OCI-LY7 (cell line): ENCODE data around the gene CRELD2. TPM values are rescaled to one million over a fixed set of nuclear protein-coding genes. Genes with fewer than 3 reads are reported as not detected.
A peak's percentile ranks its signal among the peaks of the same experiment; 100 is the strongest.

ENCODE experiments used
- BruUV-seq: library from RNA; stranded (reverse); fragments of 400-500 nt; replicated peaks from 2 replicates; lab custom pipeline; 2021; lab: Mats Ljungman, UMichigan
- CTCF ChIA-PET: fragments of 300-600 bp; sonication (Branson Sonifier 250); formaldehyde crosslinking; loops from one replicate; lab custom pipeline; 2022; ENCODE audit warnings: antibody characterized with exemption; ENCODE audit not compliant: unreplicated experiment; lab: Charles Lee
- POLR2A ChIA-PET: fragments of 300-600 bp; sonication (Branson Sonifier 250); formaldehyde crosslinking; loops from one replicate; lab custom pipeline; 2022; ENCODE audit warnings: antibody characterized with exemption; lab: Charles Lee
- DNase-seq: peaks from one replicate; pipeline ENCODE4 v3.0.0-alpha.2; 2015; ENCODE audit warnings: low spot score
- H2AFZ ChIP-seq: fragments of 200-600 bp; sonication (generic), shearing (Covaris generic); 2 replicates; pipeline ENCODE4 v1.6.1; 2014; ENCODE audit warnings: mild to moderate bottlenecking, antibody characterized with exemption, low read length, moderate library complexity
- H3K27ac ChIP-seq: fragments of 200-600 bp; sonication (generic); 2 replicates; pipeline ENCODE4 v1.5.1; 2014; ENCODE audit warnings: mixed run types, low read depth, mild to moderate bottlenecking, moderate library complexity, low read length, inconsistent platforms; ENCODE audit not compliant: poor library complexity, severe bottlenecking
- H3K36me3 ChIP-seq: fragments of 200-600 bp; sonication (generic); 2 replicates; pipeline ENCODE4 v1.6.1; 2014; ENCODE audit warnings: mild to moderate bottlenecking, antibody characterized with exemption, low read length, moderate library complexity, mixed read lengths; ENCODE audit not compliant: insufficient read depth
- H3K4me1 ChIP-seq: fragments of 200-600 bp; sonication (generic); 2 replicates; pipeline ENCODE4 v1.5.1; 2014; ENCODE audit warnings: mild to moderate bottlenecking, low read length; ENCODE audit not compliant: insufficient read depth, poor library complexity, severe bottlenecking
- H3K4me2 ChIP-seq: fragments of 200-600 bp; sonication (generic); 2 replicates; pipeline ENCODE4 v1.6.1; 2014; ENCODE audit warnings: mild to moderate bottlenecking, low read length
- H3K4me3 ChIP-seq: fragments of 200-600 bp; sonication (generic); 2 replicates; pipeline ENCODE4 v1.5.1; 2014; ENCODE audit warnings: mild to moderate bottlenecking, low read depth, low read length; ENCODE audit not compliant: poor library complexity, severe bottlenecking
- H3K79me2 ChIP-seq: fragments of 200-600 bp; sonication (generic); 2 replicates; pipeline ENCODE4 v1.6.1; 2016; ENCODE audit warnings: low read depth, mild to moderate bottlenecking, low read length, moderate library complexity, mixed read lengths; ENCODE audit not compliant: insufficient read depth
- H3K9me2 ChIP-seq: fragments of 200-600 bp; sonication (generic); 2 replicates; pipeline ENCODE4 v1.6.1; 2016; ENCODE audit warnings: mild to moderate bottlenecking, low read length, mixed read lengths; ENCODE audit not compliant: insufficient read depth
- H3K9me3 ChIP-seq: fragments of 200-600 bp; sonication (generic); 2 replicates; pipeline ENCODE4 v1.6.1; 2014; ENCODE audit warnings: mild to moderate bottlenecking, mixed run types, low read length, mixed read lengths
- H4K20me1 ChIP-seq: fragments of 200-600 bp; sonication (generic); 2 replicates; pipeline ENCODE4 v1.6.1; 2014; ENCODE audit warnings: mild to moderate bottlenecking, antibody characterized with exemption, low read length, moderate library complexity, mixed read lengths; ENCODE audit not compliant: insufficient read depth
- EZH2phosphoT487 ChIP-seq: fragments of 200-600 bp; sonication (generic); IDR thresholded peaks from 2 replicates; pipeline ENCODE4 v1.6.1; 2018; ENCODE audit warnings: low read depth, borderline replicate concordance, mild to moderate bottlenecking, mixed run types, antibody characterized with exemption, low read length, moderate library complexity, mixed read lengths
- intact Hi-C: fragments of 100-400 bp; cut with micrococcal nuclease; formaldehyde crosslinking; loops from one replicate; pipeline ENCODE4 v1.10.0; 2022; ENCODE audit not compliant: unreplicated experiment
- total RNA-seq, 2 experiments: library from RNA; depleted of rRNA in 1 of 2; stranded (reverse); fragments of >200 nt in 1 of 2; shearing (Covaris generic) in 1 of 2; gene quantifications; 2 replicates each; pipeline ENCODE4 v1.2.3, GENCODE V29; 2014 to 2022
- TF ChIP-seq, protein P1 (sequence below): fragments of 200-600 bp; sonication (generic); conservative IDR thresholded peaks from 2 replicates; pipeline ENCODE4 v1.5.1; 2014; ENCODE audit warnings: mild to moderate bottlenecking, antibody characterized with exemption, low read length, moderate library complexity, mixed read lengths

The CRELD2 gene
- total RNA-seq, 2 experiments from 2014 or later, result 32.0 to 32.5 TPM

DNA sequence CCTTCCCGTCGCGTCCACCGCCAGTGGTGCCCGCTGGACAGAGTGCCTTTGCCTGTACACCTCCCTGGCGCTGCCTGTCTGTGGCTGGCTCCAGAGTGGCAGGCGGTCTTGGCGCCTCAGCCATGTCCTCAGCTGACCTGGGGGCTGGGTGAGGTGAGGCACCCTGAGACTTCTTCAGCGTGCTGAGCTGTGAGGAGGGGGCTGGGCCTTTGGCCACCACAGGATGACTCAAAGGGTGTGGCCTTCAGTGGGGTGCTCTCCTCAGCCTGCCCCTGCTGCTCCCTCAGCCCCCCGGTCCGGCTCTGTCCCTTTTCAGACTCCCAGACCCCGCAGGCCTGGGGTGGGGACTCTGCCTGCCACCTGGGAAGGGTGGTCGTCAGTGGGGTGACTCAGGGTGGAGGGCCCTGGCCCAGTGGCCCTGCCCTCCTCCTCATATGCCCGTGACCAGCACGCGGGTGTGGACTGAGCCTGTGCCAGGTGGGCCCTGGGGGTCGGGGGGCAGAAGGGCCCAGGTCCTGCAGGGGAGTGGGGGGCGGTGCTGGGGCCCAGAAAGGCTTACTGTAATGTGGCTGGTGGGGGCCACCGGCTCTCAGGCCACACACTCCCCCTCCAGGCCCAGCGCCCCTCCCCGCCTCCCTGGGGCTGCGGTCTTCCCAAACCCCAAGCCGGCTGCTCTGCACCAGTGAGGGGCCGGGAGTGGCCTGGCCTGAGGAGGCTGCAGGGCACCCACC lies 15.9 kb downstream of the CRELD2 start:
- H3K4me3 ChIP-seq, result peak overlapping the region; percentile 77
- H3K27ac ChIP-seq, result peak overlapping the region; percentile 92
- H3K36me3 ChIP-seq, result no peaks in the 10 kb centered on the region
- H4K20me1 ChIP-seq, result no peaks in the 10 kb centered on the region
- peaks cover 69% of the 10 kb centered on the region for H3K4me1 ChIP-seq
- no peak for DNase-seq
- peak overlapping the region; percentile 84 for H3K4me2 ChIP-seq
- no peaks in the 10 kb centered on the region for H3K79me2 ChIP-seq
- H3K9me3 ChIP-seq, result no peaks in the 10 kb centered on the region
- CTCF ChIA-PET, result no interaction called here
- intact Hi-C loops, result loop anchor here (5.0 to 10.0 kb wide), 3 partner anchors 170 to 580 kb away; no protein-coding TSS in a partner anchor
- TF ChIP-seq, protein P1, sequence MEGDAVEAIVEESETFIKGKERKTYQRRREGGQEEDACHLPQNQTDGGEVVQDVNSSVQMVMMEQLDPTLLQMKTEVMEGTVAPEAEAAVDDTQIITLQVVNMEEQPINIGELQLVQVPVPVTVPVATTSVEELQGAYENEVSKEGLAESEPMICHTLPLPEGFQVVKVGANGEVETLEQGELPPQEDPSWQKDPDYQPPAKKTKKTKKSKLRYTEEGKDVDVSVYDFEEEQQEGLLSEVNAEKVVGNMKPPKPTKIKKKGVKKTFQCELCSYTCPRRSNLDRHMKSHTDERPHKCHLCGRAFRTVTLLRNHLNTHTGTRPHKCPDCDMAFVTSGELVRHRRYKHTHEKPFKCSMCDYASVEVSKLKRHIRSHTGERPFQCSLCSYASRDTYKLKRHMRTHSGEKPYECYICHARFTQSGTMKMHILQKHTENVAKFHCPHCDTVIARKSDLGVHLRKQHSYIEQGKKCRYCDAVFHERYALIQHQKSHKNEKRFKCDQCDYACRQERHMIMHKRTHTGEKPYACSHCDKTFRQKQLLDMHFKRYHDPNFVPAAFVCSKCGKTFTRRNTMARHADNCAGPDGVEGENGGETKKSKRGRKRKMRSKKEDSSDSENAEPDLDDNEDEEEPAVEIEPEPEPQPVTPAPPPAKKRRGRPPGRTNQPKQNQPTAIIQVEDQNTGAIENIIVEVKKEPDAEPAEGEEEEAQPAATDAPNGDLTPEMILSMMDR, result no peak
- TF ChIP-seq EZH2phosphoT487, result no peak
- H2AFZ ChIP-seq, result no peak overlapping the region
- BruUV-seq, result no TSS peak
- no peaks in the 10 kb centered on the region for H3K9me2 ChIP-seq
- POLR2A ChIA-PET, result no interaction called here

GRCh38 chr22:49934891-49935557 lies 16.6 kb downstream of the CRELD2 start:
- intact Hi-C loops, result loop anchor here (5.0 to 10.0 kb wide), 3 partner anchors 170 to 580 kb away; no protein-coding TSS in a partner anchor
- Histone ChIP-seq H3K4me2 (peak overlapping the region; percentile 84), H3K36me3 (no peaks in the 10 kb centered on the region), H3K9me3 (no peaks in the 10 kb centered on the region), H4K20me1 (no peaks in the 10 kb centered on the region), H3K4me3 (peak overlapping the region; percentile 77), H3K79me2 (no peaks in the 10 kb centered on the region), H3K27ac (peak overlapping the region; percentile 92), H2AFZ (no peak overlapping the region), H3K9me2 (no peaks in the 10 kb centered on the region), H3K4me1 (peaks cover 64% of the 10 kb centered on the region)
- peak; percentile 88 for DNase-seq
- no TSS peak for BruUV-seq
- TF ChIP-seq EZH2phosphoT487, result no peak
- TF ChIP-seq, protein P1, result no peak
- POLR2A ChIA-PET, result interaction anchor here (0.6 kb wide), 1 partner anchor 206 kb away, joined by 4 read pairs; no protein-coding TSS in a partner anchor
- CTCF ChIA-PET, result no interaction called here
